GM13977 (cell line): ENCODE measurements around the gene LARGE2.

Source experiments
- DNase-seq: peaks from one replicate; pipeline ENCODE4 v3.0.0; 2012; ENCODE audit warnings: low spot score
- CTCF ChIP-seq: IDR thresholded peaks from 2 replicates; pipeline ENCODE4 v1.5.1; 2012; ENCODE audit warnings: mild to moderate bottlenecking, control low read depth; ENCODE audit not compliant: insufficient read depth; ENCODE audit errors: extremely low read depth, missing control alignments
- in situ Hi-C: fragments of 300-500 bp; cut with MboI; formaldehyde crosslinking; loops from one replicate; pipeline ENCODE4 v1.12.0; 2022; ENCODE audit warnings: low sequenced_read_pairs, low pct_unique_long_range_greater_than_20kb, mixed read lengths, inconsistent platforms; ENCODE audit not compliant: unreplicated experiment

The LARGE2 gene

GRCh38 chr11:45920531-45921477 lies 1.7 kb upstream of the LARGE2 start:
- TF ChIP-seq CTCF: no peak
- DNase-seq: no peak
- in situ Hi-C loops: no loop called here

- in situ Hi-C loops: no loop called here
- TF ChIP-seq CTCF: no peak
- peak; percentile 40 for DNase-seq
These were observed 663 bp upstream of the LARGE2 start for GRCh38 chr11:45921561-45922424.

GRCh38 chr11:45924036-45924915 lies 1.8 kb downstream of the LARGE2 start:
- TF ChIP-seq CTCF: no peak
- in situ Hi-C loops: no loop called here
- peak; percentile 34 for DNase-seq

- TF ChIP-seq CTCF: no peak
- in situ Hi-C loops: no loop called here
- DNase-seq: no peak
These were observed 2.5 kb downstream of the LARGE2 start for GRCh38 chr11:45924927-45925326.

- no peak for DNase-seq
- no peak for TF ChIP-seq CTCF
- in situ Hi-C loops: no loop called here
These were observed 3.1 kb downstream of the LARGE2 start for GRCh38 chr11:45925550-45925949.

- peak; percentile 15 for DNase-seq
- in situ Hi-C loops: no loop called here
- no peak for TF ChIP-seq CTCF
These were observed 3.5 kb downstream of the LARGE2 start for GRCh38 chr11:45926001-45926401.
